Activated T-cell treated with anti-CD3 and anti-CD28 coated beads for 24 hours (primary cell): ENCODE data around the gene RLBP1.

ENCODE experiments used
- DNase-seq: peaks from one replicate; pipeline ENCODE4 v3.0.0-alpha.2; 2020; ENCODE audit warnings: low read depth

The RLBP1 gene

GRCh38 chr15:89205991-89206585, 15.3 kb downstream of the RLBP1 start:
- no peak for DNase-seq

DNA sequence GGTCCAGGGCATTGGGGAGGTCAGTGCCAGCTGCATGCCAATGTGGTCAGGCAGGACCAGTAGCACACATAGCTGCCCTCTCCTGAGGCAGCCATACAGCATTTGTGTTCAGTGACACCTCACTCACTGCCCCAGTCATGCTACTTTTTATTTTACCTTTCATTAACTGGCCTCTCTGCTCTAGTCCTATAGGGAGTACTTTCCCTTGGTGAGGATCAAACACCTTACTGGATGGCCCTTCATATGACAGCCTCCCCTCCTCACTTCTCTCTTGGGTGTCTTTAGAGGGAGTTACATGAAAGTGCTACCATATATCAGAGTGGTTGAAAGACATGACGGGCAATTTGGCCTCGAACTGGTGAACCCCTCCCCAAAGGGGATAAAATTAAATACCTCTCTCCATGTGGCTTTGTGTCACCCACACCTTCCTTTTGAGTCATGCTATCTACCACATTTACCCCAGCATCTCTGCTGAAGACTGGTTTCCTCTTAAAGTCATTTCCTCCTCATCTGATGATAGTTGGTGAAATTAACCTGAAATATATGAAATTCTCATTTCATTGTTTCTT, 17.6 kb downstream of the RLBP1 start:
- DNase-seq: peak; percentile 35

DNA sequence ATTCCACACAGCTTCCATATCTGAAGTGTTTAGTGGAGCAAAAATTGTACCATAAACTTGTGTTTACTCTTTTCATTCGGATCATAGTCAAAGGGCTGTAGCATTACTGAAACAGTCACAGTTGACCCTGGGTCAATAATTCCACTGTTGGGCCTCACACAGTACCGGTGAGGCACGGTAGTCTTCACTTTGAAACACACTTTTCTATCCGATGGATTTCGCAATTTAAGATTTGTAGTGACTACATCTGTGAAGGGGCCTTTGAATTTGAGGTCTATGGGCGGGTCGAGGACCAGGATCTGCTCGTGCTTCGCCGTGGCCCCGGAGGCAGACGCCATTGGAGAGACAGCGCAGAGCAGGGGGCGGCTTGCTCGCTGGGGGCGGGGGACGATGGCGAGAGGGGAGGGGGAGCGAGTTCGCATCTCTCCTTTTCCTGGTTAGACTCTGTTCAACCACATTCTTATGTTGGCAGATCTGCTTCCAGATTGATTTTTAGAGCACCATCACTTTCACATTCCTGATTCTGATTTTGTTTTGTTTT, 19.8 kb downstream of the RLBP1 start:
- no peak for DNase-seq

GRCh38 chr15:89200182-89200581, 21.2 kb downstream of the RLBP1 start:
- DNase-seq: no peak

- DNase-seq: no peak
These were observed 21.6 kb downstream of the RLBP1 start for GRCh38 chr15:89199746-89200145.

DNA sequence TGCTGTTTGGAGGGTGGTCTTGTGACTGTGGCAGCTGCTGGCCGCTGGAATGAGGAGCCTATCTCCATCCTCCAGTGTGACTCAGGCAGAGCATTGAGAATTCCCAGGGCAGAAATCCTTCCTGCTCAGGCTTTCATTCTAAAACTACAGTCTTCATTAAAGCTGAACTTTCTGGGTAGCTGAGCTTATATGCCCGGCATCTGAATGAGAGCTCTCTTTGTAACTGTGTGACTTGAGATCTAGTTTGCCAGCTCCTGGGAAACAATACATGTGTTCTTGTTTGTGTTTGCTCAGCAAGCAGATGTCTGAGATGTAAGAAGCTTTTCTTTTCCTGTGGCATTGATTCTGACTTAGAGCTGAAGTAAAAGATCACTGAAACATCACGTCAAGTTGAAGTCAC, 22.4 kb downstream of the RLBP1 start:
- DNase-seq: no peak

- no peak for DNase-seq
These were observed 23.2 kb downstream of the RLBP1 start for GRCh38 chr15:89198196-89198595.

GRCh38 chr15:89197503-89197971, 23.8 kb downstream of the RLBP1 start:
- no peak for DNase-seq

- DNase-seq: no peak
These were observed 24.4 kb downstream of the RLBP1 start for GRCh38 chr15:89196994-89197393.

DNA sequence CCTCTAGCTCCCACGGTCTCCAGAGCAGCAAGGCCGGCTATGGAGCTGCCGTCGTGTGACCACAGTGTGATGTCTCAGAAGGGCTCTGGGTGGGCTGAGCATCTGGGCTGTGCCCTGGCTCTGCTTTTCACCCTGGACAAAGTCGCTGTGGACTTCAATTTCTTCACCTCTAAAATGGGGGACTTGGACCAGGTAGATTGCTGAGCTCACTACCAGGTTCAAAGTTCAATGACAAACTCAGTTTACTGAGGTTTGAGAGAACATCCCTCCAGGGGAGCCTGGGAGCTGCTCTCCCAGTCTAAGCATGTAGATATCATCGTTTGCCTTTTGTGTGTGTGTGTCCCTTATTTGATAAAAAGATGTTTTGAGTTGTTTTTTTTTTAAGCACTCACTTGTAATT, 25.1 kb downstream of the RLBP1 start:
- no peak for DNase-seq

DNA sequence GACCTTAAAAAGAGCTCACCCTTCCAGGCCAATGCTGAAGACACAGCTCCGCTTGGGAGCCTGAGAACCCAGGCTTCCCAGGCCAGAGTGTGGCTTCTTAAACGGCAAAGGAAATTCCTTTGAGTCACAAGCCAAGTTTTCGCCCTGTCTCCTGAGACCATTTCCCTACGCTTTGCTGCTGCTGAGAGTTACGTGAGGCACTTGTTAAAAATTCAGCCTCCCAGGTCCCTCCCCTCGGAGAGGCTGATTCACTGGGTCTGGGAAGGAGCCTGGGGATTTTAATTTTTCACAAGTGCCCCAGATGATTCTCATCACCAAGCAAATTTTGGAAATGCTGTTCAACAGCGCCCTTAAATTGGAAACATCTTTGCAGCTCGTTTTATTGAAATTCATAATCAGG, 25.5 kb downstream of the RLBP1 start:
- no peak for DNase-seq

GRCh38 chr15:89194608-89195007, 26.8 kb downstream of the RLBP1 start:
- DNase-seq: no peak

- no peak for DNase-seq
These were observed 28.6 kb downstream of the RLBP1 start for GRCh38 chr15:89192766-89193165.

DNA sequence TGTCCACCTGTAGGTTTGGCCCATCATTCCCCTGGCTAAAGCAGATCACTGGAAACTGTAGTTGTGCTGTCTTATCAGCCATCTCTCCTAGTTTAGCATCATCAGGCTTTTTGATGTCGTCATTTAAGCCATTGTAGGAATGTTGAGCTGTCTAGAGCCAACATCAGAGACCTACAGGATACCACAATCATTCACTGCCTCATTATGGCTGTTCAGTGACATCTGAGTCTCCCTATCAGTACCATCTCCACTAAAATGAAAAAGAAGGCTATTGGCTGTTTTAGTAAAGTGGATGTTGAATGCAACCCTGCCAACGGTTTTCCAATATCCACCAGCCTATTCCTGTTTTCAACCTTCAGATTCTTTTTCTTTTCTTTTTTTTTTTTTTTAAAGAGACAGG, 29.2 kb downstream of the RLBP1 start:
- no peak for DNase-seq

DNA sequence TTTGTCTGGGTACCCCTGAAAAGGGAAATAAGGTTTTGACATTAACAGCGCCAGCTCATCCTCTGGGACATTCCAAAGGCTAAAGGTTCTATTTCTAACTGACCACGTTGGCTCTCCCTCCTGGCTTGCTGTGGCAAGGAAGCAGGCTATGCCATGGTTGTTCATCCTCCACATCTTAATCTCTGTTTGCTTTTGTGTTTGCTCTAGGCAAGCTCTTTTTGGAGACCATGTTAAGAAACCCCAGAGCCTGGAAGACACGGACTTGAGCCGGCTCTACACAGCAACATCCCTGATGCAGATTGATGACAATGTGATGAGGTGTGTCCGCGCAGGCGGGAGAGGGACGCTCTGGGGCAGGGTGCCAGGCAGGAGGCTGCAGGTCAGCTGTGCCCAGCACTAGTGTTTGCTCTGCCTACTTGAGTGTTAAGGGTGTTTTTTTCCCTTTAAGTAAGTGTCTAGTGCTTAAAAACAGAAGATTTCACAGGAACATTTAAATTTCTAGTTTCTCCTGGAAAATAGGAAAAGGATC, 33.3 kb downstream of the RLBP1 start:
- DNase-seq: no peak

- DNase-seq: no peak
These were observed 33.9 kb downstream of the RLBP1 start for GRCh38 chr15:89187301-89187985.

DNA sequence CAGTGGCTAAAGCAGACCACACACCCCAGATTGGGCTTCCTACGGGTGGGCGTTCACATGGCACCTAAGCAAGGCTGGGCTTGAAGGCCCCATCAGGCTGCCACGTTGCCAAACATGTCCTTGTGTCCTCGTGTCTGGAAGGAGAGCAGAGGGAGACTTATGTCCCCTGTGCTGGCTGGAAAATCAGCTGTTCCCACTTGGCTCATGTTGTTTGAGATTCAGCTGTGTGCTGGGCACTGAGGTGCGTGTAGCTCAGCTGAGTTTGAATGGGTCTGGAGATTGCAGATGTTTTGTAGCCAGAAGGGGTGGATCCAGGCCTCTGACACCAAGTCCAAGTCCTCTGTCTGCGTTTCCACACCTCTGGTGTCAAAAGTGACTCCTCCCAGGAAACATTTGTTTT, 34.6 kb downstream of the RLBP1 start:
- no peak for DNase-seq

DNA sequence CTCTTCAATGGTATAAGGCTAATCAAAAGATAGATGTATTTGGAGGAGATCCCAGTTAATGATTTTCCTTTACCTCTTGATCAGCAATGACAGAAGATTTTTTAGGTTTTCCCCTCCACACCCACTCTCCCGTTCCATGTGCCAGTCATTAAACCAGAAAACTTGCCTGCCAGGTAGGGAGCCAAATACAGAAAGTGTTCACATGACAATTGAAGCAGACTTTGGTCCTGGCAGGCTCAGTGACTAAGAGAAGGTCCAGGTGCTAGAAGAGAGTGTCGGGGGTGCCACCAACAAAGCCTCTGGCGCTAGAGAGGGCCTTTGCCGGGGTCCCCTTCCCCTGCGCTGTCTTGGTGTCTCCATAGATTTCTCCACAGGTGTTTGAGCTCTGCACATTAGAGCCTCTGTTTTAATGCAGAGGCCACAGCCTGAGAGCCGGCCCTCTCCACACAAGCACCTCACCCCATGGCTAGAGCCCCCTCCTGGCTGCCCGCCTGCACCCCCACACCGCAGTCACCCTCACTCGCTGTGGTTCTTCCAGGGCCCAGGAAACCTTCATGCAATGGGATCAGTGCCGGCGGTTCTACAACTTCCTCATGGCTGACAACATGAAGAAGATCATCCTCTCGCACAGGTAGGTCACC, 36.4 kb downstream of the RLBP1 start:
- no peak for DNase-seq

- DNase-seq: no peak
These were observed 37.0 kb downstream of the RLBP1 start for GRCh38 chr15:89184357-89184756.

- DNase-seq: peak; percentile 37
These were observed 41.2 kb downstream of the RLBP1 start for GRCh38 chr15:89179966-89180875.

- no peak for DNase-seq
These were observed 42.9 kb downstream of the RLBP1 start for GRCh38 chr15:89178307-89178977.
